HCT116 (cell line): ENCODE results near the gene ITGA4.

Experiments
- CTCF ChIP-seq, 3 experiments: fragments of 200-600 bp in 1 of 3; sonication (generic) in 1 of 3; IDR thresholded peaks in 2 of 3; conservative IDR thresholded peaks in 1 of 3; 2 replicates each; pipeline ENCODE4 v1.5.1; 2012 to 2017; ENCODE audit warnings: low read depth in 2 of 3, low read length in 2 of 3, antibody characterized with exemption in 1 of 3, borderline replicate concordance in 1 of 3, control low read depth in 1 of 3, mild to moderate bottlenecking in 1 of 3, mixed read lengths in 1 of 3, mixed run types in 1 of 3, moderate library complexity in 1 of 3; ENCODE audit not compliant: insufficient read depth in 1 of 3
- EGR1 ChIP-seq: IDR thresholded peaks from 2 replicates; pipeline ENCODE4 v1.6.1; 2012; ENCODE audit warnings: low read depth
- EZH2 ChIP-seq: fragments of 200-600 bp; sonication (generic); IDR thresholded peaks from 2 replicates; pipeline ENCODE4 v1.6.1; 2017; ENCODE audit warnings: antibody characterized with exemption, mixed run types
- EZH2phosphoT487 ChIP-seq: fragments of 200-600 bp; IDR thresholded peaks from 2 replicates; pipeline ENCODE4 v1.6.1; 2018; ENCODE audit warnings: antibody characterized with exemption, borderline replicate concordance
- POLR2A ChIP-seq: IDR thresholded peaks from 2 replicates; pipeline ENCODE4 v1.7.0; 2011; ENCODE audit warnings: borderline replicate concordance; ENCODE audit not compliant: insufficient read depth, insufficient read length; ENCODE audit errors: extremely low read depth
- POLR2AphosphoS5 ChIP-seq: IDR thresholded peaks from 2 replicates; pipeline ENCODE4 v1.6.1; 2011; ENCODE audit warnings: mild to moderate bottlenecking, low read depth, low read length, moderate library complexity
- SRF ChIP-seq: IDR thresholded peaks from 2 replicates; pipeline ENCODE4 v1.6.1; 2012; ENCODE audit warnings: low read depth
- YY1 ChIP-seq: IDR thresholded peaks from 2 replicates; pipeline ENCODE4 v1.6.1; 2011; ENCODE audit warnings: low read length, low read depth, moderate library complexity, mild to moderate bottlenecking; ENCODE audit not compliant: insufficient replicate concordance; ENCODE audit errors: extremely low read depth
- ZNF274 ChIP-seq: fragments of 200-500 bp; sonication (Bioruptor generic); IDR thresholded peaks from 2 replicates; pipeline ENCODE4 v1.6.1; 2014; ENCODE audit warnings: mild to moderate bottlenecking, low read depth, low read length, inconsistent platforms
- TF ChIP-seq, protein P1 (sequence below): IDR thresholded peaks from 2 replicates; pipeline ENCODE4 v1.6.1; 2011; ENCODE audit warnings: mild to moderate bottlenecking, low read length, moderate library complexity; ENCODE audit not compliant: insufficient replicate concordance; ENCODE audit errors: extremely low read depth
- TF ChIP-seq, protein P2 (sequence below): IDR thresholded peaks from 2 replicates; pipeline ENCODE4 v1.6.1; 2012; ENCODE audit warnings: low read depth

- TF ChIP-seq EZH2phosphoT487 (no peak), CTCF (IDR thresholded peaks at IDR 0.05 in 2 of 3, conservative IDR thresholded peaks at IDR 0.05 in 1 of 3; ENCODE audit: borderline replicate concordance in 1 of 3, insufficient read depth in 1 of 3, low read depth in 2 of 3, low read length in 2 of 3) (no peak), POLR2AphosphoS5 (no peak), POLR2A (no peak), EZH2 (no peak), SRF (no peak), ZNF274 (no peak), YY1 (no peak), EGR1 (no peak)
- TF ChIP-seq, protein P1, sequence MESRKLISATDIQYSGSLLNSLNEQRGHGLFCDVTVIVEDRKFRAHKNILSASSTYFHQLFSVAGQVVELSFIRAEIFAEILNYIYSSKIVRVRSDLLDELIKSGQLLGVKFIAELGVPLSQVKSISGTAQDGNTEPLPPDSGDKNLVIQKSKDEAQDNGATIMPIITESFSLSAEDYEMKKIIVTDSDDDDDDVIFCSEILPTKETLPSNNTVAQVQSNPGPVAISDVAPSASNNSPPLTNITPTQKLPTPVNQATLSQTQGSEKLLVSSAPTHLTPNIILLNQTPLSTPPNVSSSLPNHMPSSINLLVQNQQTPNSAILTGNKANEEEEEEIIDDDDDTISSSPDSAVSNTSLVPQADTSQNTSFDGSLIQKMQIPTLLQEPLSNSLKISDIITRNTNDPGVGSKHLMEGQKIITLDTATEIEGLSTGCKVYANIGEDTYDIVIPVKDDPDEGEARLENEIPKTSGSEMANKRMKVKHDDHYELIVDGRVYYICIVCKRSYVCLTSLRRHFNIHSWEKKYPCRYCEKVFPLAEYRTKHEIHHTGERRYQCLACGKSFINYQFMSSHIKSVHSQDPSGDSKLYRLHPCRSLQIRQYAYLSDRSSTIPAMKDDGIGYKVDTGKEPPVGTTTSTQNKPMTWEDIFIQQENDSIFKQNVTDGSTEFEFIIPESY, result no peak
- TF ChIP-seq, protein P2, sequence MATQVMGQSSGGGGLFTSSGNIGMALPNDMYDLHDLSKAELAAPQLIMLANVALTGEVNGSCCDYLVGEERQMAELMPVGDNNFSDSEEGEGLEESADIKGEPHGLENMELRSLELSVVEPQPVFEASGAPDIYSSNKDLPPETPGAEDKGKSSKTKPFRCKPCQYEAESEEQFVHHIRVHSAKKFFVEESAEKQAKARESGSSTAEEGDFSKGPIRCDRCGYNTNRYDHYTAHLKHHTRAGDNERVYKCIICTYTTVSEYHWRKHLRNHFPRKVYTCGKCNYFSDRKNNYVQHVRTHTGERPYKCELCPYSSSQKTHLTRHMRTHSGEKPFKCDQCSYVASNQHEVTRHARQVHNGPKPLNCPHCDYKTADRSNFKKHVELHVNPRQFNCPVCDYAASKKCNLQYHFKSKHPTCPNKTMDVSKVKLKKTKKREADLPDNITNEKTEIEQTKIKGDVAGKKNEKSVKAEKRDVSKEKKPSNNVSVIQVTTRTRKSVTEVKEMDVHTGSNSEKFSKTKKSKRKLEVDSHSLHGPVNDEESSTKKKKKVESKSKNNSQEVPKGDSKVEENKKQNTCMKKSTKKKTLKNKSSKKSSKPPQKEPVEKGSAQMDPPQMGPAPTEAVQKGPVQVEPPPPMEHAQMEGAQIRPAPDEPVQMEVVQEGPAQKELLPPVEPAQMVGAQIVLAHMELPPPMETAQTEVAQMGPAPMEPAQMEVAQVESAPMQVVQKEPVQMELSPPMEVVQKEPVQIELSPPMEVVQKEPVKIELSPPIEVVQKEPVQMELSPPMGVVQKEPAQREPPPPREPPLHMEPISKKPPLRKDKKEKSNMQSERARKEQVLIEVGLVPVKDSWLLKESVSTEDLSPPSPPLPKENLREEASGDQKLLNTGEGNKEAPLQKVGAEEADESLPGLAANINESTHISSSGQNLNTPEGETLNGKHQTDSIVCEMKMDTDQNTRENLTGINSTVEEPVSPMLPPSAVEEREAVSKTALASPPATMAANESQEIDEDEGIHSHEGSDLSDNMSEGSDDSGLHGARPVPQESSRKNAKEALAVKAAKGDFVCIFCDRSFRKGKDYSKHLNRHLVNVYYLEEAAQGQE, result no peak
Measured at GRCh38 chr2:181468811-181469210, 11.6 kb downstream of the ITGA4 start.
